ENCODE measurements around the gene TPMT. TPM values are rescaled to one million over a fixed set of nuclear protein-coding genes. Genes with fewer than 3 reads are reported as not detected.

Gene TPMT
- total and polyA plus RNA-seq, 2 of the 13 experiments (the other 11 are each of a cell fraction or from before 2014, with no cell fraction given): 11.1 to 22.8 TPM

GRCh38 chr6:18122128-18123093 lies 32.5 kb downstream of the TPMT start, which contains the start of gene NHLRC1 (continued):
- TF ChIP-seq RBM39 (IDR thresholded peaks at IDR 0.05; ENCODE audit: low read depth, low read length, poor library complexity, severe bottlenecking) (peak; percentile 65), ZNF343 (CRISPR knock-in tag; IDR thresholded peaks at IDR 0.05) (peak; percentile 98), CBX2 (IDR thresholded peaks at IDR 0.05; ENCODE audit: low read depth, low read length) (no peak), CBX2 (CRISPR knock-in tag; IDR thresholded peaks at IDR 0.05; ENCODE audit: low read depth) (0 out of 2 replicates have a peak, but pooled peaks have one; percentile 81), ZNF563 (CRISPR knock-in tag; IDR thresholded peaks at IDR 0.05) (peak; percentile 78; the same call in 1 of the 2 replicates), SIX1 (CRISPR knock-in tag; IDR thresholded peaks at IDR 0.05; ENCODE audit: borderline replicate concordance) (0 out of 2 replicates have a peak, but pooled peaks have one; percentile 12), ZNF232 (CRISPR knock-in tag; IDR thresholded peaks at IDR 0.05; ENCODE audit: borderline replicate concordance) (peak; percentile 72), NR2F6 (IDR thresholded peaks at IDR 0.05) (no peak), NR2F6 (CRISPR knock-in tag; IDR thresholded peaks at IDR 0.05) (peak; percentile 91), FOXA1 (IDR thresholded peaks at IDR 0.05) (no peak), FOXA1 (CRISPR knock-in tag; IDR thresholded peaks at IDR 0.05) (peak; percentile 74), AHR (CRISPR knock-in tag; IDR thresholded peaks at IDR 0.05) (peak; percentile 98), PRMT3 (CRISPR knock-in tag; IDR thresholded peaks at IDR 0.05; ENCODE audit: borderline replicate concordance, low read depth) (peak; percentile 99), CHD2 (IDR thresholded peaks at IDR 0.05; ENCODE audit: low read depth, low read length) (no peak; the same call in 1 of the 2 replicates), SKI (IDR thresholded peaks at IDR 0.05; ENCODE audit: partially characterized antibody) (peak; percentile 100), DMTF1 (CRISPR knock-in tag; IDR thresholded peaks at IDR 0.05) (peak; percentile 92; the same call in 1 of the 2 replicates), TCF7 (IDR thresholded peaks at IDR 0.05; ENCODE audit: low read depth) (no peak), ZXDC (CRISPR knock-in tag; IDR thresholded peaks at IDR 0.05) (peak; percentile 82; the same call in 1 of the 2 replicates), RXRB (CRISPR knock-in tag; IDR thresholded peaks at IDR 0.05; ENCODE audit: borderline replicate concordance) (peak; percentile 99), ZNF296 (CRISPR knock-in tag; conservative IDR thresholded peaks at IDR 0.05) (peak; percentile 58; the same call in 1 of the 2 replicates)
- TF ChIP-seq, protein P1, sequence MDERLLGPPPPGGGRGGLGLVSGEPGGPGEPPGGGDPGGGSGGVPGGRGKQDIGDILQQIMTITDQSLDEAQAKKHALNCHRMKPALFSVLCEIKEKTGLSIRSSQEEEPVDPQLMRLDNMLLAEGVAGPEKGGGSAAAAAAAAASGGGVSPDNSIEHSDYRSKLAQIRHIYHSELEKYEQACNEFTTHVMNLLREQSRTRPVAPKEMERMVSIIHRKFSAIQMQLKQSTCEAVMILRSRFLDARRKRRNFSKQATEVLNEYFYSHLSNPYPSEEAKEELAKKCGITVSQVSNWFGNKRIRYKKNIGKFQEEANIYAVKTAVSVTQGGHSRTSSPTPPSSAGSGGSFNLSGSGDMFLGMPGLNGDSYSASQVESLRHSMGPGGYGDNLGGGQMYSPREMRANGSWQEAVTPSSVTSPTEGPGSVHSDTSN (CRISPR knock-in tag; IDR thresholded peaks at IDR 0.05): no peak
- TF ChIP-seq, protein P2, sequence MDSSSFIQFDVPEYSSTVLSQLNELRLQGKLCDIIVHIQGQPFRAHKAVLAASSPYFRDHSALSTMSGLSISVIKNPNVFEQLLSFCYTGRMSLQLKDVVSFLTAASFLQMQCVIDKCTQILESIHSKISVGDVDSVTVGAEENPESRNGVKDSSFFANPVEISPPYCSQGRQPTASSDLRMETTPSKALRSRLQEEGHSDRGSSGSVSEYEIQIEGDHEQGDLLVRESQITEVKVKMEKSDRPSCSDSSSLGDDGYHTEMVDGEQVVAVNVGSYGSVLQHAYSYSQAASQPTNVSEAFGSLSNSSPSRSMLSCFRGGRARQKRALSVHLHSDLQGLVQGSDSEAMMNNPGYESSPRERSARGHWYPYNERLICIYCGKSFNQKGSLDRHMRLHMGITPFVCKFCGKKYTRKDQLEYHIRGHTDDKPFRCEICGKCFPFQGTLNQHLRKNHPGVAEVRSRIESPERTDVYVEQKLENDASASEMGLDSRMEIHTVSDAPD (CRISPR knock-in tag; IDR thresholded peaks at IDR 0.05): peak; percentile 94

All from HepG2 (cell line).